GM21529 (cell line): ENCODE data around the gene TOX3.

Experiments
- ATAC-seq: cut with Tn5 transposase; IDR thresholded peaks from one replicate; pipeline ENCODE4 v1.9.1; 2021; ENCODE audit not compliant: unreplicated experiment

Gene TOX3

DNA sequence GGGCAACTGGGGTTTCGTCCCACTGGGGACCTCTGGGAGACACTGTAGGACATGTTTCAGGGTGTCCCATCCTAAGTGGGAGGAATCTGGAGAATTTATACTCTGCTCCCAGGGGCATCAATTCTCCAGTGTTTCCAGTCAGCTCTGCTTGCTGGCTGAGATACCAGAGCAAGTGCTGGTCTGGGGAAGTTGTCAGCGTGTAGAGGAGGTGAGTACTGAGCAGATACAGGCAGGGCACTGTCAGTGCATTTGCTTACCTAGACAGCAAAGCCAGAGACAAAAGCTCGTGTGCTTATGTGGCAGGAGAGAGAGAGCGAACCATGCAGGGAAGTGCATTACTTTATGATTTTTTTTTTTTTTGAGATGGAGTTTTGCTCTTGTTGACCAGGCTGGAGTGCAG lies 20.2 kb upstream of the TOX3 start:
- no peak for ATAC-seq

DNA sequence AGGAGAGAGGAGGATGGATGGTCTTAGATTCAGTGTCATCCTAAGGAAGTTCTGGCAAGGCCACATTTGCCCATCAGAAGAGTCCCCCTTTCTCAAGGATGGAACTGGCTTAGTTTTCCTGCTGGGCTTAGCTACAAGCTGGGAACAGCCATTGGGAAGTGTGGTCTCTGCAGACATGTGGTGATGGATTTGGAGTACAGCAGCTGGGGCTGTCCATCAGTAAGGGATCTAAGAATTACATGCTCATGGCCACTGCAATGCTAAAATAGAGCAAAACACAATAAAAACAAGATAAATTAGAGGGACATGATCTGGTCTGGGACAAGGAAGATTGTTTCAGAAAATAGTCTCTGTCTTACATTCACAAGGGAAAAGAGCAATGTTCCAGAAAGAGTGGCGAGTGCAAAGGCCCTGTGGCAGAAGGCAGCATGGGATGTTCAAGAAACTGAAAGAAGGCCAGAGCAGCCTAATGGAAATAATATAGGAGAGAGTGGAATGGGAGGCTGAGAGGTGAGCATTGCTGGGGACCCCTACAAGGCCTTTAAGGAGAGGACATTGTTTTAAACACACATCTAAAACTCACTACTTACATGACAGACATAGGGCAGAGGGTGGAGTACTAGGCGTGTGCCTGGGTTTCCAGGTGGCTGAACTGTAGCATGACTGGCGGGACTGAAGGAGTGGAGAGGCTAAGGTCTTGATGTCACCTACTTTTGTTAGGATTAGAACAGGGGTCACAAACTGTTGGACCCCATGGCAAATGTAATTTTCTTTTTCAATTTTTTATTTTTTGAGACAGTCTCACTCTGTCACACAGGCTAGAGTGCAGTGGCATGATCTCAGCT lies 17.0 kb upstream of the TOX3 start:
- ATAC-seq = no peak

DNA sequence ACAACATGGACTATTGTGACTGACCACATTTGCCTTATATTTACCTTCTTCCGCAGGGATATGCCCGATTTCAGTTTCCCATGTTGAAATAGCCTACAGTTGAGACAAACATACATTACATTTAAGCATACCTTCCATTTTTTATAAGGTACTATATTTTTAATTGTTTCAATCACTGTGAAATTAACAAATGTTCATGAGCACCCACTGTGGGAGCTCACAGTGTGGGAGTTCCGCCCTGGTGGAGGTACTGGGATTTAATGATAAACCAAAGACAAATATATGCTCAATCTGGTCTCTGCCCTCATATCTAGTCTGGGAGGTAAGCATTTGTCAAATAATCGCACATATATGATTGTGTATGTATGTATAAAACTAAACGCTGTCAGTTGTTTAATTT lies 15.8 kb upstream of the TOX3 start:
- no peak for ATAC-seq

DNA sequence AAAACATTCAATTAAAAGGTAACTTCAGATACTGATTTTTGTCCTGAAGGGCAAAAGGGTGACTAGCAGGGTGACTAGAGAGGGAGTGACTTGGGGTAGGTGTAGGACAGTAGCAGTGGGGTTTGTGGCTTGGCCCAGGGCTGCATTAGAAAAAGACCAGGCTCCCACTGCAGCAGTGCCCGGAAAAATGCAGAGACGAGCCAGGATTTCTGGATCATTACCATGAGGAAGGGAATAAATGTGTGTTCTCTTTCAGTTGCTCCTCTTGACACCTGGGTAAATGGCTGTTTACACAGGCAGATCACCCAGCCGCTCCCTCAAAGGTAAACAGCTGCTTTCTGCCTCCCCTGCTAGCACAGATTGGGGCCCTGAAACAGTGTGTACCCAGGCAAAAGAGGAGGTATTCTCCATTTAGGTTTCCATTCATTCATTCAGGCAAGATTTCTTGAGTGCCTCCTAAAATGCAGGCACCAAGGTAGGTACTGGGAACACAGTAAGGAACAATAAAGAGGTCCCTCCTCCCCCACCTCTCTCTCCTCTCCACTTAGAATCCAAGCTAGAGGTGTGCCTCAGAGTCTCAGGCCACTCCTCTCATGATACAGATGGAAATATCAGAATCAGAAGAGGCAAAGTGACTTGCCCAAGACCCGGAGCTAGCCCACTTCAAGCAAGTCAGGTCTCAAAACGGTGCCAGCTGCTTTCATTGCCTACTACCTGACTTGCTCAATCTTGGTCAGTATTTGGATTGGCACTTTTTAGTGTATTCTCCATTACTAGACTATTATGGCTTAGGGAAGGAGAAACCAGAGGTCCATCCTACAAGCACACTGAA lies 15.2 kb upstream of the TOX3 start:
- no peak for ATAC-seq

DNA sequence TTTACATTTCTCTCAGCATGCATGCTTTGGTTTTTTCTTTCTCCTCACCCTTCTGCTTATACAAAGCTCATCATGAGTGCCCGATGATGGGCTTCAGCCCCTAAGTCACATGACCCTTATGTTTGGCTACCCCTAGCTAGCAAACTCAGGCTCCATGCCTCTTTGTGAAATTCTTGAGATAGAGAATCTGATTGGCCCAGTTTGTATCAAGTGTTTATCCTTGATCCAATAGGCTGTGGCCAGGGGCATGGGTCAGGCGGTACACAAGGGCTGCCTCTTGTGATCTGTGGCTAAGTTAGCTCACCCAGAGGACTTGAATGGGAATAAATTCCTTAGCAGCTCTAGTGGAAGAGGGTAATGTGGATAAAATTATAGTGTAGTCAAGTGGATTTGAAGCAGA lies 11.5 kb upstream of the TOX3 start:
- ATAC-seq = no peak

DNA sequence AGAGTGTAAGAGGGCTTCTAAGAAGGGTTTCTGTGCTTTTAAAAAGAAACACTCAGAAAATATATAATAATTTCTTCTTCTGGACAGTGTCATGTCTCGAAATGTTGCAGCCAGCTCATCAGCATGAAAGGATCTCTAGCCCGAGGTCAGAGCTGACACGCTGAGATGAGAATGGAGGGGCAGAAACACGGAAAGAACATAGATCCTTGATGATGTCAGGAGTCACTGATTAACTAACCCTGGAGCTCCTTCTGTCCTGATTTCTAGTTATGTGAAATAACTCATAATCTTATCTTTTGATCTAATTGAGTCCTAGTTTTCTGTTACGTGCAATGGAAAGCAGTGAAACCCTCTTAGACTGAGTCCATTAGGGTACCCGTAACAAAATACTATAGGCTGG lies 10.3 kb upstream of the TOX3 start:
- no peak for ATAC-seq

DNA sequence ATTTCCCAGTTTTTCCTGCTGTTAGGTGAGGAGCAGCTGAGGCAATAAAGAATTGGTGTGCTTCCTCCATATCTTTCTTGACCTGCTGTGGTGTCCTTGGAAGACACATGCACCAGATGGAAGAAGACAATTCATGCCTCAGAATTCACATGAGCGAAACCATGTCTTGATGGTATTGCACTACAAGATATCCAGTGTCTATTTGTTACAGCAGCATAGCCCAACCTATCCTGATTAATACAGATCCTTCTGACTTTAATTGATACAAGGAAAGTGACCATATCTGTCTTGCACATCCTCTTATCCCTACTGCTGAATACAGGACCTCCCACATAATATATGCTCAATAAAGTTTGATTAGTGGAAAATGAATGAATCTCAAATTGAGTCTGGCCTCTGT lies 9.1 kb upstream of the TOX3 start:
- ATAC-seq = no peak

DNA sequence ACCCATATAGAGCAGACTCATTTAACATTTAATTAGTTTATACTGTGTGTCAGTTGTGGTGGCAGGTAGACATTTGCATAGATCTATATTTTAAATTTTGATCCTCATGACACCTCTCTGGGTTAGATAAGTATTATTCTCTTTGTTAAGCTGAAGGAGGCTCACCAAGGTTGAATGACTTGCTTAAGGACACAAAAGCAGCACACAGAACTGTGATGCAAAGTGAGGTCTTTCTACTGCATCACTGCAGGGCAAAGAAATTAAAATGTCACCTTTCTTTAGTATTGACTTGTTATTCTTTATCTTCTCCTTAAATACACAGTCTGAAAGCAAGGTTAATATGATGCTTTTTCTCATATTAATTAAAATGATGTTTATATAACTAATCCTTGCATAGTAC lies 8.6 kb upstream of the TOX3 start:
- ATAC-seq = no peak

DNA sequence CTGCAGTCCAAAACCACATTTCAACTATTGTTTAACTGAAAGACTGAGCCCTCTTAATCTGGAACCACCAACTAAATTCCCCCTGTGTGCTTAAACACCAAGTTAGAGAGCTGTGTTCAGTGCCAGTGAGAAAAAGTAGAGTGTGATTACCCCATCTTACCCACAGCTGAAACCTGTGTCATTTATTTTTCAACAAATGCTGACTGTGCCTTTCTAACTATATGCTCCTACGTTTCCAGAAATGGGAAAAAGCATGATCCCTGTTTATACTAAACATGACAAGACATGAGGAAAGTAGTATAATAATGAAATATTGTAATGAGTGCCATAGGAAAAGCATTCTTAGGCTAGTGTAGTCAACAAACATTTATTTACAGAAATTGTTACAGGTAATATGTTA lies 7.4 kb upstream of the TOX3 start:
- ATAC-seq = no peak

DNA sequence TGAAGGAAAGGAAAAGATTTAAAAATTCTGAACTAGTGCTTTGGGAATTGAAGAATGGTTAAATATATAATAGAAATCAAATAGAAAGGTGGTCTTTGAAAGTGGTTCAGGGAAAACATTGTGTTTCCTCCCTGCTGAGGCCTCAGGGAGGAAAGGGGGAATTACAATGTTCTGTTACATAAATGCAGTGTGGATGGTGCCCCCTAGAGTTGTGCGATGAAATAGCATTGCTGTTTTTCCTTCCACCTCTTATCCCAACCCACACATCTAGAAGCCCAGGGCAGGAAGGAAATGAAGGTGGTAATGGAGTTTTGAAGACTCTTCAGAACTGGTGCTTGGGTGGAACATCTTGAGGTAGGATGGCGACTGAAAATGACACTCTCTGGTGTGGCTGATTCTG lies 6.4 kb upstream of the TOX3 start:
- no peak for ATAC-seq

DNA sequence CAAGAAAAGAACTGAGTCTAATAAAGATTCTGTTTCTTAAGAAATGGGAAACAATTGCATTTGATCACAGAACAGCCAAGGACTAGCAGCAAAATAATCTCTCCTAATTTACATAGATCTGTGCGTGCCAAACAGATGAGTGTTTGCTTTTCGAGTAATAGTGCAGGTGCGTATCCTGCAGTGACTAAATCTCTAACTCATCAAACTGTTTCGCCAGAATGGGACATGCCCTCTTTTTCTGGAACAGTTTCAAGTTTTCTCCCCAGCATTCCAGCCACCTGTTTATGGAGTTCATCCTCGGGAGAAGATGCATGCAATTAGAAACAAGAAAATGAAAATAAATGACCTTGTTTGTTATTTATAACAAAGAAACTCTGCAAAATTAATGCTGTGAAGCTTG lies 5.7 kb upstream of the TOX3 start:
- no peak for ATAC-seq

DNA sequence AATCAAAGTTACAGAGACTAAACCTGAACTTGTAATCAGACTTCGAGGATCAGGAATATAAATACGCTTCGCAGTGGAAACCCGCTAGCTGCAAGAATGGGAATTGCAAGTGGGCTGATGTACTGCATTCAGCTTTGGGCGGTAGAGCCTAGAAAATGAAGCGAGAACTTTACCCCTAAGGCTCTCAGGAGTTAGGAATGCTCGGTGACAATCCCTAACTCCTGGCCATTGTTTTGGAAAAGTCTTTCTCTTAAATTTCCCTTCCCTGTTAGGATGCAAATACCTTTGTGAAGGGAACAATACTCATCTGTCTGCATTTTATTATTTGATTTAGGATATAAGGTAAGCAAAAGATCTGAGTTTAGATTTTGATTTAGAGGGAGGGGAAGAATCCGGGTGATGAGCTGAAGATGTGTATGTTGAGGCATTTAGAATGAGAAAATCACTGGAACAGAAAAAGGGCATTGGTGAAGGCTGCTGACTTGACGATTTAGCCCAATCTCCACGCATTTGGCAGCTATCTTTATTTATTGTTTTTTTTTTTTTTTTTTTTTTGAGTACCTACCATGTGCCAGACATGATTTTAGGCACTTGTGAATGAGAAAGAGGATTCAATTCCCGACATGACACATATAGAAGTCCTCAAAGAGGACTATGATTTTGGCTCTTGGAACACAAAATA lies 2.2 kb upstream of the TOX3 start:
- no peak for ATAC-seq

DNA sequence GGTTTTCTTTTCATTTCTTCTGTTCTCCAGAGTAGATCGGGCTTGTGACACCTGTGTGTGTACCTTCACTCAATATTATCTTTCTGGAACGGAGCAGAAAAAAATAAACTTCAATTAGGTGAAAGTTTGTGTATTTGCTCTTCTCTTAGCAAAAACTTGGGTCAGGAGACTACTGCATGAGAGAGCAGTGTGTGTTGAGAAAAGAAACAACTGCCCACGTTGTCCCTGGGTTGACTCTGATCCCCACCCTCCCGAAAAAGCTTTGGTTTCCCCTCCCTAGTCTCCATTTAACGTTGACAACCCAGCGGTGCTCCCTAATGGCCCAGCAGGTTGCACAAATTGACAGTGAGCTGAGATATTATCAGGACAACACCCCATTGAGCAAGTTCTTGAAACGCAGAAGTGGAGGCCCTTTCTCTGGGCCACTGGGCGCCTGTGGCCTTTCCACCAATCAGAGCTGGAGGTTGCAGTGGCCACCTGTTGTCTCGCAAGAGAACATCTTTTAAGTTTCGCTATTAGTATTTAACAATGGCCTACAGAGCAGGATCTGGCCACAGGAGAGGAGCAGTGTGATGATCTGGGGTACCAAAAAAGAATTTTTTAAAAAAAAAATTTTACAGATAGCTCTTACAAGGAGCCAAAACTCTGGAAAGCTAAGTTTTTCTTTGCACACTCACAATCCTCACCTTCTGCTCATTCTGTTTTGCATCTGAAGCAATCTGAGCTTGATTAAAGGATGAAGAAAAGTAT lies 1.5 kb upstream of the TOX3 start:
- ATAC-seq = no peak

DNA sequence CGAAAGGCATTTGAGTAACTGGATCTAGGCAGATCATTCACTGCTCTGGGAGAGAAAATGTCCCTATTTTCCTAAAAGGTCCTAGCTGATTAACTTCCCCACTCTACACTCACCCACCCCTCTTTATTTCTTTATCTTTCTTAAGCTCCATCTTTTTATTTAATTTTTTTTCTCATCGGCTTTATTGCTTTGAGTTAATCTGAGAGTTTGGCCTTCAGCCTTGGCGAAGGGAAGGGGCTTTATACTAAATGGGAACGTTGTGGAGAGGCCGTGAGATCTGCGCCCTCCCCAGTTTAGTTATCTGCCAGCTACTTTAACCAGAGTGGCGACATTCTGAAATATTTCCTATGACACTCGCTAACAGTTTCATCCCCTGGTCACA lies 882 bp upstream of the TOX3 start:
- no peak for ATAC-seq

DNA sequence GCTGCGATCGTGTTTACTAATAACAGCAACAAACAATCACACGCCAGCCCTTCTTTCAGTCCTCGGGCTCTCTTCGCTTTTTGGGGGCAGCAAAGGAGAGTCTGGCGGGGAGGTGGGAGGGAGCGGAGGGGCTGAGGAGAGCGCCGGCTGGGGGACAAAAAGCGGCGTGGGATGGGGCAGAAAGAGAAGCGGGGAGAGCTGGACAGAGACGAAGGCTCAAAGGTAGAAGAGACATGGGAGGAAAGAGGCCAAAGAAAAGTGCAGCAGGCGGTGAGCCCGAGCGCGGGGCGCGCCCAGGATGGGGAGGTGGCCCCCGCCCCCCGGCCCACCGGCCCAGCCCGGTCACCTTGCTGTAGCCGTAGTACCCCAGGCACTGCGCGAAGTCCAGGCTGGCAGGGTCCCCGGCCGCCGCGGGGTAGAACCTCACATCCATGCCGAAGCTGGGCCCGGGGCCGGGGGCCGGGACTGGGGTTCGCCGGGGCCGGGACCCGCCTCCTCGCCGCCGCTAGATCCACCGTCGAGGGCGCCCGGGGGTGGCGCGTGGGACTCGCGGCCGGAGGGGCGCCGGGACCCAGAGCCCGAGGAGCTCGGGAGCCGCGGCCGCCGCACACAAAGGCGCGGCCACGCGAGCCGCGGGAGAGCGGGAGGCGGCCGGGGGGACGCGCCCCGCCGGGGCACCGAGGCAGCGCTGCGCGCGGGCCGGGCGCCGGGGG lies 496 bp downstream of the TOX3 start:
- no peak for ATAC-seq

DNA sequence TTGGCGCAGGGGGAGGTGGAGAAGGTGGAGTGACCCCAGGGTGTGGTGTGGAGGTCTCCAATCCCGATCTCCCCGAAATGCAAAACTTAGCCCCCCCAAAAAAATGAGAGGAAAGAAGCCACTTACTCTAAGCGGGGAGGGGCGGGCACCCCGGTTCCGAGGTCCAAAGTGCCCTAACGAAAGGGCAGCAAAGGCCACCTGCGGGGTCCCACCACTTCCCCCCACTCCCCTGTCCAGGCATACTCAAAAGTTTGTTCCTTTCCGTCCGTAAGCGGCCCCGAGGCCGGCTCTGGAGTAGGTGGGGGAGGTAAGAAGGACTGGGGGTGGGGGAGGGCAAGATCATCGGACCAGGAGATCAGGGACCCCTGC lies 1.1 kb downstream of the TOX3 start:
- ATAC-seq = no peak

DNA sequence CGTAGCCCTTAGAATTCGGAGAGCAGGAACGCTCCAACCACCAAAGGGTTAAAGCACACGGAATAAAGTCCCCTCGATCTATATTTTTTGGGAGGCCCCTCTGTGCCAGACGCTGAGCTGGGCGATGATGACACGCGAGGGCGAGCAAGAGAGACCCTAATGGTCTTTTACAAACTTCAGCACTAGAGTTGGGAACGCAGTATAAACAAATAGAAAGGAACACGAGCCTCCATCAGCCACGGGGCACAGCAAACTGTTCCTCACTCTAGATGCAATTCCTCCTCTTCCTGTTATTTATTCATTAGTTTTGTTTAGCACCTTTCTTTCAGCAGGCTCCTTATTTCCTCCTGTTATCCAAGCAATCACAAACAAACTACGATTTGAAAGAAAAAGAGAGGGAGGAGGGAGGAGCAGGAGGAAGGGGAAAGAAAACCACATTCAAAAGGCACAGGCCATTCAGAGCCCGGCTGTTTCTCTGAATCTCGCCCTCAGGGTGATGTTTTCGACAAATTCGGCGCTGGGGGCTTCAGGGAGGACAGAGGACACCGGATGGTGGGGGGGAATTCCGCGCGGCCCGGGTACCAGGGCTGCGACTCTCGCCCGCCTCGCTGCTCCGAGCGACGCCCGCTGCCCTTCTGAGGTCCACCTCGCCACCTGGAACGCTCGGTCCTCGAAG lies 1.6 kb downstream of the TOX3 start:
- no peak for ATAC-seq

DNA sequence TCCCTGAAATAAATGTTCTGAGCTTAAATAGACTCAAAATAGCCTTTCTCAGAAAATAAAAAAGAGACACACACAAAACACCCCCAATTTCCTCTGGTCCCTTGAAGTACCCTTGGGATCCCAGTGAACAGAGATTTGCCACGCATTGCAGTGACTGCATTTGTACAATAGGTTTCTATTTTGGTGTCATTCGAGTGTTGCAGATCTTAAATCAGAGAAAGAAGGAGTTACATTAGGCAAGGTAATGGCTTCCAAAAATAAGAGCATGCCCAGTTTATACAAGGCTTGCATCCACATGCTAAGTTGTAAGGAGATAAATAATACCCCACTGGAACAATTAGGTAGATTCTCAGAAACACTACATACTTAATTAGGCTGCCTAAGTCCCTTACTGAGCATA lies 2.2 kb downstream of the TOX3 start:
- no peak for ATAC-seq

DNA sequence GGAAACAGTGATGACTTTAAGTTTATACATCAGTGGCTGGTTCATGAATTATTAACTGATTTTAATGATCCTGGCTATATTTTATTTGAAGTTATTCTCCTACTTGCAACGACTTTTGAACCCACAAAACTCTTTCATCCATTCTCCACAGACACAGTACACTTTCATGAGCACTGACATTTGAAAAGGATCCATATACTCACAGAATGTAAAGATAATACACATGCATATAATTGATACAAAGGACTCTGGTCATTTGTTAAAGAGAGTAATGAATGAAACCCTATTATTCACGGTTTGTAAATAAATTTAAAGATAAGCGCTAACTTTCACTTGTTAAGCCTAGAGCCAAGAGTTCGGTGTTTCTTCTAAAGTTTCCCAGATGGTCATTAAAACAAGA lies 3.3 kb downstream of the TOX3 start:
- no peak for ATAC-seq

DNA sequence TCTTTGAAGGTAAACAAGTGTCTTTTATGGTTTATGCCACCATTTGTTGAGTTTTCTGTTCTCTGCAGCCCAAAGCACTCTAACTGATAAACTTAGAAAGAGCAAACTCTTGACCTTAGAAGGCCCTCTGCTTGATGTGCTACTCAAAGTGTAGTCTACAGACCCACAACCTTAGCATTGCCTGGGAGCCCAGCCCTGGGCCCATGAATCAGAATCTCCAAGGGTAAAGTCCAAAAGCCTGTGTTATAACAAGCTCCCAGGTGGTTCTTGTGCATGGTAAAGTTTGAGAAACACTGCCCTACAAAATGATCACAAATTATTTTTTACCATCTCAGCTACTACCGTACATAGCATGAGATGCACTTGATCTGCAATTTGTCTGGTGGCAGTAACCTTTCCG lies 6.0 kb downstream of the TOX3 start:
- no peak for ATAC-seq
